NCI-H146 treated with DMSO at 0.1 percent for 48 hours (cell line): ENCODE results near the gene EDA.

Experiments
- DNase-seq: peaks from one replicate; lab custom pipeline; 2025; ENCODE audit not compliant: unreplicated experiment; lab: John Stamatoyannopoulos, UW

EDA gene

GRCh38 chrX:70022616-70023015, 406.7 kb downstream of the EDA start:
- no peak for DNase-seq

- DNase-seq: no peak
Measured at GRCh38 chrX:70025464-70025863, 409.6 kb downstream of the EDA start.

- no peak for DNase-seq
Measured at GRCh38 chrX:70026112-70026850, 410.4 kb downstream of the EDA start.

- no peak for DNase-seq
Measured at GRCh38 chrX:70026851-70027200, 410.9 kb downstream of the EDA start.

- DNase-seq: no peak
Measured at GRCh38 chrX:70029863-70030262, 413.9 kb downstream of the EDA start.

GRCh38 chrX:70030301-70030767, 414.4 kb downstream of the EDA start:
- DNase-seq: no peak

GRCh38 chrX:70032792-70033191, 416.9 kb downstream of the EDA start:
- DNase-seq: no peak

GRCh38 chrX:70033348-70034051, 417.6 kb downstream of the EDA start:
- DNase-seq: no peak

- DNase-seq: no peak
Measured at GRCh38 chrX:70034646-70035045, 418.7 kb downstream of the EDA start.

GRCh38 chrX:70038515-70038914, 422.6 kb downstream of the EDA start:
- DNase-seq: no peak

GRCh38 chrX:70038951-70039350, 423.0 kb downstream of the EDA start:
- no peak for DNase-seq

GRCh38 chrX:70039758-70040157, 423.8 kb downstream of the EDA start:
- DNase-seq: no peak

GRCh38 chrX:70041993-70042392, 426.1 kb downstream of the EDA start:
- no peak for DNase-seq

- no peak for DNase-seq
Measured at GRCh38 chrX:70042399-70043371, 426.8 kb downstream of the EDA start.

- no peak for DNase-seq
Measured at GRCh38 chrX:70043685-70044084, 427.8 kb downstream of the EDA start.

GRCh38 chrX:70044541-70045245, 428.8 kb downstream of the EDA start:
- no peak for DNase-seq

- no peak for DNase-seq
Measured at GRCh38 chrX:70046978-70047377, 431.1 kb downstream of the EDA start.

- DNase-seq: no peak
Measured at GRCh38 chrX:70049406-70049805, 433.5 kb downstream of the EDA start.

- no peak for DNase-seq
Measured at GRCh38 chrX:70049925-70050324, 434.0 kb downstream of the EDA start, which contains the start of gene AWAT2. Gene AWAT2 (minus strand): TSS chrX:70049938. CDS start chrX:70049932, 6 bp downstream.

- no peak for DNase-seq
Measured at GRCh38 chrX:70052895-70053615, 437.1 kb downstream of the EDA start.
